Measurements from ENCODE around the gene IL1R1.
A peak's percentile ranks its signal among the peaks of the same experiment; 100 is the strongest.

The IL1R1 gene

DNA sequence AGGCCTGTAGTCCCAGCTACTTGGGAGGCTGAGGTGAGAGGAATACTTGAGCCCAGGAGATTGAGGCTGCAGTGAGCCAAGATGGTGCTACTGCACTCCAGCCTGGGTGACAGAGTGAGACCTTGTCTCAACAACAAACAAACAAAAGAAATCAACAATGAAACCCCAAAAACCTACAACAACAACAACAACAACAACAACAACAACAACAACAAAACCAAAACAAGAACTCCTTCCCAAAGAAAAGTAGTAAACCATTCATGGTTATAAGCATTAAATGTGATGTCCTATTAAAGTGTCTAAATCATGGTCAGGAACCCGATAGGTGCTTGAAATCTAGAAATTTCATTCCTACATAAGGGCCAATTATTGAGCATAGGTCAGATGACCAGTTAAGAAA lies 13.5 kb upstream of the IL1R1 start:
- Histone ChIP-seq H3K4me3 (ENCODE audit: low read length) (no peak overlapping the region), H3K27me3 (ENCODE audit: insufficient read depth, low read length) (no peaks in the 10 kb centered on the region), H3K9me3 (ENCODE audit: insufficient read depth, low read depth, low read length) (no peaks in the 10 kb centered on the region), H3K27ac (ENCODE audit: low read length) (no peak overlapping the region), H3K4me1 (ENCODE audit: insufficient read depth, low read length) (no peaks in the 10 kb centered on the region), H3K36me3 (ENCODE audit: insufficient read depth, low read depth, low read length) (no peaks in the 10 kb centered on the region), H3K9ac (ENCODE audit: low read depth, low read length) (no peak overlapping the region)

DNA sequence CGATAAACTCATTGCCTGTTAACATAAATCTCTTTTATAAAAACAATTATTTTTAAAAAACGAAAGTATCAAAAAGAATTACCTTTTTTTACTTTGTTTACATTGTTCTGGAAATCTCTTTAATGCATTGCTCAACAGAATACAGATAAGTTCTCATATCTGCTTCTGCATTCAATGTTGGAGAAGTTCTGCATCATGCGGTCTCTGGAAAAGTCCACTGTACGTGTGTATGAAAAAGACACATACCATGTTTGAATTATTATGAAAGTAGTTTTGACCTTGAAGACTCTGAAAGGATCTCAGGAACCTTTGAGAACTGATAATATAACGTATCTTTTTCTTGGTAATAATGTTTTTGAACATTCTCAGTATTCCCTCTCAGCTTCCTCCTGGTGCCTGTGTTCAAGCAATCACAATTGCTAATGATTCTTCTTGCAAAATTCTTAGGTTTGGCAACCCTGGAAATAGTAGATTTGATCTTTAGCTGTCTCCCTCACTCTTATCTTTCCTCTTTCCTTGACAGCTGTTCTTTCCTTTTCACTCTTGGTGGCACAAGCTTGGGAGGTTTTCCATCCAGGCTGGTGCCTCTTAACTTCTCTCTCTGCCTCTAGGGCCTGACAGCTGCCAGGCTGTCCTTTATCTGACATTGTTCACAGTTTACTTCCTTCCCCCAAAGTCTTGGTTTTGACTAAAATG lies 12.4 kb upstream of the IL1R1 start:
- H3K9me3 ChIP-seq (ENCODE audit: insufficient read depth, low read depth, low read length): no peaks in the 10 kb centered on the region
- H3K27me3 ChIP-seq (ENCODE audit: insufficient read depth, low read length): no peaks in the 10 kb centered on the region
- H3K9ac ChIP-seq (ENCODE audit: low read depth, low read length): no peak overlapping the region
- no peak overlapping the region for H3K4me3 ChIP-seq (ENCODE audit: low read length)
- H3K4me1 ChIP-seq (ENCODE audit: insufficient read depth, low read length): no peaks in the 10 kb centered on the region
- no peak overlapping the region for H3K27ac ChIP-seq (ENCODE audit: low read length)
- H3K36me3 ChIP-seq (ENCODE audit: insufficient read depth, low read depth, low read length): no peaks in the 10 kb centered on the region

DNA sequence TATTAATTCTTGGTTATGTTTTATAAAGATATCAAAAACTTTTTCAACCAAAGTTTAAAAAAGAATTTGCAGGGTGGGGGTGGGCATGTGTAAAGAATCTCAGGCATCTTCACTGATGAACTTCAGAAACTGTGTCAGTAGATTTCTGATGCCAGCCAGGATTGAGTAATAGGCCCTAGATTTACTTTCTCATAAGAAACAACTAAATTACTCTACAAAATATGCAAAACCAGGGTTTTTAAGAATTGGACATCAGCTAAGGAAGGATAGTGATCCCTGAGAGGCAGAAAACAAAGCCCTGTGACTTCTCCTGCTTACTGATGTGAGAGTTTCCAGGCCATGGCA lies 11.9 kb upstream of the IL1R1 start:
- Histone ChIP-seq H3K4me1 (ENCODE audit: insufficient read depth, low read length) (no peaks in the 10 kb centered on the region), H3K27me3 (ENCODE audit: insufficient read depth, low read length) (no peaks in the 10 kb centered on the region), H3K9ac (ENCODE audit: low read depth, low read length) (no peak overlapping the region), H3K27ac (ENCODE audit: low read length) (no peak overlapping the region), H3K36me3 (ENCODE audit: insufficient read depth, low read depth, low read length) (no peaks in the 10 kb centered on the region), H3K9me3 (ENCODE audit: insufficient read depth, low read depth, low read length) (no peaks in the 10 kb centered on the region), H3K4me3 (ENCODE audit: low read length) (no peak overlapping the region)

DNA sequence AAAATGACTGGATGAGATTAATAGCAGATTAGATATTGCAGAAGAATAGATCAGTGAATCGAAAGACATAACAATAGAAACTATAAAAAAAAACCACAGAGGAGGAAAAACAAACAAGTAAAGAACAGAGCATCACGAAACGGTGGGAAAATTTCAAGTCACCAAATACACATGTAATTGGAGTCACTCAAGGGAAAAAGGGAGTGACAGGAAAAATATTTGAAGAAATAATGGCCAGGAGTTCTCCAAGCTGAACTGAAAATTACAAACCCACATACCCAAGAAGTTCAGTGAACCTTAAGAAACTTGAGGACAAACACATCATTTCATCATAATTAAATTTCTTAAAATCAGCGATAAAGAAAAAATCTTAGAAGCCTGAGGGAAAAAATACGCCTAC lies 11.0 kb upstream of the IL1R1 start:
- H3K9ac ChIP-seq (ENCODE audit: low read depth, low read length): no peak overlapping the region

DNA sequence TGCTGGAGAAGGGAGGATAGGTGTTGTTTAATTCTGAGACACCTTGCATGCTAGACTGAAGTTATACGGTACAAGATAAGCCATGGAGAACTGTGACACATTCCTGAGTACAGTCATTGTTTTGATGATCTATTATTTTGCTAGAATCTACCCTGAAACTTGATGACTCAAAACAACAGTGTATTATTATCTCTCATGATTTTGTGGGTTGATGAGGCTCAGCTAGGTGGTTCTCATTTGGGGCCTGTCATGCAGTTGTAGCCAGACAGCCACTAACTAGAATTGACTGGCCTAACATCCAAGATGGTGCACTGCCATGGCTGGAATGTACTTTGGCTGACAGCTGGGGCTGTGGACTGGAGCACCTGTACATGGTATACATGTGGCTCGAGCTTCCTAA lies 5.4 kb upstream of the IL1R1 start:
- no peak overlapping the region for H3K27ac ChIP-seq (ENCODE audit: low read length)
- no peaks in the 10 kb centered on the region for H3K4me1 ChIP-seq (ENCODE audit: insufficient read depth, low read length)
- no peak overlapping the region for H3K9ac ChIP-seq (ENCODE audit: low read depth, low read length)
- H3K27me3 ChIP-seq (ENCODE audit: insufficient read depth, low read length): peaks cover 24% of the 10 kb centered on the region
- no peaks in the 10 kb centered on the region for H3K36me3 ChIP-seq (ENCODE audit: insufficient read depth, low read depth, low read length)
- H3K4me3 ChIP-seq (ENCODE audit: low read length): no peak overlapping the region
- H3K9me3 ChIP-seq (ENCODE audit: insufficient read depth, low read depth, low read length): no peaks in the 10 kb centered on the region

More for the DNA sequence above, 11.0 kb upstream of the IL1R1 start:
- H3K9me3 ChIP-seq (ENCODE audit: insufficient read depth, low read depth, low read length): no peaks in the 10 kb centered on the region
- no peak overlapping the region for H3K4me3 ChIP-seq (ENCODE audit: low read length)
- no peaks in the 10 kb centered on the region for H3K27me3 ChIP-seq (ENCODE audit: insufficient read depth, low read length)
- H3K4me1 ChIP-seq (ENCODE audit: insufficient read depth, low read length): no peaks in the 10 kb centered on the region
- H3K36me3 ChIP-seq (ENCODE audit: insufficient read depth, low read depth, low read length): no peaks in the 10 kb centered on the region
- no peak overlapping the region for H3K27ac ChIP-seq (ENCODE audit: low read length)

DNA sequence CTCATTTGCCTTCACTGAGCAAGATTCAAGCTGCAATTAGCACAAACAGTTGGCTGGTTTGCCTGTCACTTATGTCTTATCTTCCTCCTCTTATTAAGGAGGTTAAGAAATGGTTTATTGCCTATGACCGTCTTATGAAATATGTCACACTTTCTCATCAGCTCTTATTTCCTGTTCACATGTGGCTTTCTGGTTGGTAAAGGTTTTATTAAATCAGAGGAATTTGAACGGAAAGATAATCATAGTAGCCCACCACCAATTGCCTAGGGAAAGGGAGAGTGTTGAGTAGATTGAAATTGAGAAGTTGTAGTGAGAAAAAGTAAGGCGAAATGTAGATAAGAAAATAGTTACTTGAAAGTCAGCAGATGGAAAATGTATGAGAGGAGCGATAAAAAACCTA lies 4.2 kb upstream of the IL1R1 start:
- Histone ChIP-seq H3K9me3 (ENCODE audit: insufficient read depth, low read depth, low read length) (no peaks in the 10 kb centered on the region), H3K4me3 (ENCODE audit: low read length) (no peak overlapping the region), H3K27me3 (ENCODE audit: insufficient read depth, low read length) (peaks cover 33% of the 10 kb centered on the region), H3K9ac (ENCODE audit: low read depth, low read length) (no peak overlapping the region), H3K4me1 (ENCODE audit: insufficient read depth, low read length) (no peaks in the 10 kb centered on the region), H3K36me3 (ENCODE audit: insufficient read depth, low read depth, low read length) (no peaks in the 10 kb centered on the region), H3K27ac (ENCODE audit: low read length) (no peak overlapping the region)

DNA sequence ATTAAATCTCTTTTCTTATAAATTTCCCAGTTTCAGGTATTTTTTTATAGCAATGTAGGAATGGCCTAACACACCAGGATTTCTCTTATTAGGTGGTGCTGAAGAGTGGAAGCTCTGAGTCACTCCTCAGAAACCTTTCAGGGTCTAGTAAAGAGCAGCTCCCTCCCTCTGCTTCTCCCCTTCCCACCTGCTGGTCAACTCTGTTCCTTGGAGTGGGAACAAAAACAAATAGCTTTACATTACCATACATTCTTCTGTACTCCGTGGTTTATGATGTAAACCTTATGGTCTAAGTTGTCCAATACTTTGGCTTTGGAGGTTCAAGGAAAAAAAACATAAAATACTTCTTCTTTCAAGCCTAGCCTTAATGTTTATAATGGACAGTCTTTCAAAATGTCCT lies 2.7 kb upstream of the IL1R1 start:
- H3K4me3 ChIP-seq (ENCODE audit: low read length): no peak overlapping the region
- H3K27me3 ChIP-seq (ENCODE audit: insufficient read depth, low read length): peaks cover 41% of the 10 kb centered on the region
- H3K36me3 ChIP-seq (ENCODE audit: insufficient read depth, low read depth, low read length): no peaks in the 10 kb centered on the region

DNA sequence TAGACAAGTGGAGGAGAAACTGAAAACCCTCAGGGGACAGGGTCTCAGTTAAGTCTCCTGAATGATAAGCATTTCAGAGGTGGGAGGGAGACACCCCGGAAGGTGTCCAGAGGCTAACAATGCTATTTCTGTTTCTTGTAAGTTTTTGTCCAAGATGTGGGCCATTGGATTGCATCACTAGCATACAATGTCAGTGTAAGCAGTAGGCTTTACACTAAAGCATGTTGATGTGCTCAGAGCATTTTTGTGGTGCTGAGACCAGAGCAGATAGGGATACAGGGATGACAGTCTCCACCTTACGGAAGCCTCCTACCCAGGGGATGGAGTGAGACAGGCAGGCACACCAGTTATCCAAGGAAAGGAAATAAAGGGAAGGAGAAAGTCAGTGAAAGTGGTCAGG lies 2.2 kb upstream of the IL1R1 start:
- no peaks in the 10 kb centered on the region for H3K4me1 ChIP-seq (ENCODE audit: insufficient read depth, low read length)
- no peaks in the 10 kb centered on the region for H3K9me3 ChIP-seq (ENCODE audit: insufficient read depth, low read depth, low read length)
- no peak overlapping the region for H3K4me3 ChIP-seq (ENCODE audit: low read length)
- H3K27me3 ChIP-seq (ENCODE audit: insufficient read depth, low read length): peaks cover 41% of the 10 kb centered on the region
- H3K9ac ChIP-seq (ENCODE audit: low read depth, low read length): no peak overlapping the region
- H3K27ac ChIP-seq (ENCODE audit: low read length): no peak overlapping the region
- H3K36me3 ChIP-seq (ENCODE audit: insufficient read depth, low read depth, low read length): no peaks in the 10 kb centered on the region

More for the DNA sequence above, 2.7 kb upstream of the IL1R1 start:
- H3K9ac ChIP-seq (ENCODE audit: low read depth, low read length): no peak overlapping the region
- H3K4me1 ChIP-seq (ENCODE audit: insufficient read depth, low read length): no peaks in the 10 kb centered on the region
- no peaks in the 10 kb centered on the region for H3K9me3 ChIP-seq (ENCODE audit: insufficient read depth, low read depth, low read length)
- no peak overlapping the region for H3K27ac ChIP-seq (ENCODE audit: low read length)

DNA sequence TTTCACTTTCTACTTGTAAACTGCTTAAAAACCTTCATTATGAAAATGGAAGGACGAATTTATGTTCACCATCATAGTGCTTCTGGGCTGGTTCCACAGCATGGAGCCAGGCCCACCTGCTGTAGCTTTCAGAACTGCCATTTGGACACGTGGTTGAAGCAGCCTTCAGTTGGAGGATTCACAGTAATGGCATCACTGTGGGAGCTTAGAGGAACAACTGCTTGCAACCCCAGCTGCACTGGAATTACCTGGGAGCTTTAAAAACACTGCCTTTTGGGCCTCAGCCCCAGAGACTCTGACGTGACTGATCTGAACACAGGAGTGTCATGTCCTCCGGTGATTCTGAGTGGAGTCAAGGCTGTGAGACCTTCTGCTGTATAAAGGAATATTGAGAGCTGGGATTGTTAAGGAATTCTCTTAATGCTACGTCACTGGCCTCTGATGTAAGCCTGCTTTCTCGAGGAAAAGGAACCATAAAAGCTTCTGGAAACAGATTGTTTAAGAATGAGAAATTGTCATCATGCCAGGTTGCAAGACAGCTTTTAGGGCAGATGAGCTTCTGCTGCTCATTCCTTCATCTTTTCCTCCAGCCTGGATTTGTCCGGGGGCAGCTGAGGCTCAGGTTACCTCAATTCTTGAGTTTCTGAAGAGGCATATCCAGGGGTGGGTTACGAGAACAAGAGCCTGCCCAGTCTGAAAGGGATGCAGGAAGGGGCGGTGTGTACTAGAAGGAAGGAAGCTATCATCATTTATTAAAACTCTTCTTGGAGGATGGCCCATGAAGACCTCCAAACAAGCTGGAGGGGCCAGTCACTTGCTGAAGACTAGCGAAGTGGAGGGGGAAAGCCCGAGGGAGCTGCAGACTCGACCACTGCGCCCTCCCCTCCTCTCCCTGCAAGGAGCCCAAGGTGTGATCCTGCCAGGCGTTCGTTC lies 1.3 kb upstream of the IL1R1 start:
- Histone ChIP-seq H3K9ac (ENCODE audit: low read depth, low read length) (no peak overlapping the region), H3K27me3 (ENCODE audit: insufficient read depth, low read length) (peaks cover 41% of the 10 kb centered on the region), H3K4me3 (ENCODE audit: low read length) (peak overlapping the region; percentile 77; the same call in 1 of the 2 replicates), H3K4me1 (ENCODE audit: insufficient read depth, low read length) (no peaks in the 10 kb centered on the region), H3K36me3 (ENCODE audit: insufficient read depth, low read depth, low read length) (no peaks in the 10 kb centered on the region), H3K9me3 (ENCODE audit: insufficient read depth, low read depth, low read length) (no peaks in the 10 kb centered on the region), H3K27ac (ENCODE audit: low read length) (no peak overlapping the region)

DNA sequence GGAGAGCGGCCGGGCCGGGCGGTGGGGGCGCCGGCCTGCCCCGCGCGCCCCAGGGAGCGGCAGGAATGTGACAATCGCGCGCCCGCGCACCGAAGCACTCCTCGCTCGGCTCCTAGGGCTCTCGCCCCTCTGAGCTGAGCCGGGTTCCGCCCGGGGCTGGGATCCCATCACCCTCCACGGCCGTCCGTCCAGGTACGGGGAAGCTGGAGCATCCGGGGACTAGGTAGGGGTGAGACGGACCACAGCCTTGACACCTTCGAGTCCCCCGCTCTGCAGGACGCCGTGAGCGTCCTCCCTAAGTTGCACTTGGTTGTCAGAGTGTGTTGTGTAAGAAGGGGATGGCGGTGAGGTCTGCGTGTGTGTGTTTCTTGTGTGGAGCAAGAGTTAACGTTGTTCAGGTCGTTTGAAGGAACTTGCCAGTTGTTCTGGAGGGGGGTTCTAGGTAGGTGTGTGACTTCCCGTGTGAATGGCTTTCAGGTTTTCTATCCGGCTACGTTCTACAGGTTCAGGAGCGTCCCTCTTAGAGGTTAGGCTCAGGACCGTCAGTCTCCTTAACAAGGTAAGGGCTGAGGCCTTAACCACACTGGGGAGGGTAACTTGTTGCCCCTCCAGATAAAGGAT lies 393 bp downstream of the IL1R1 start:
- H3K9me3 ChIP-seq (ENCODE audit: insufficient read depth, low read depth, low read length): no peaks in the 10 kb centered on the region
- no peaks in the 10 kb centered on the region for H3K36me3 ChIP-seq (ENCODE audit: insufficient read depth, low read depth, low read length)
- H3K4me3 ChIP-seq (ENCODE audit: low read length): peak overlapping the region; percentile 77
- H3K27ac ChIP-seq (ENCODE audit: low read length): no peak overlapping the region
- peaks cover 41% of the 10 kb centered on the region for H3K27me3 ChIP-seq (ENCODE audit: insufficient read depth, low read length)
- peak overlapping the region; percentile 41; the same call in 1 of the 2 replicates for H3K9ac ChIP-seq (ENCODE audit: low read depth, low read length)
- H3K4me1 ChIP-seq (ENCODE audit: insufficient read depth, low read length): no peaks in the 10 kb centered on the region

DNA sequence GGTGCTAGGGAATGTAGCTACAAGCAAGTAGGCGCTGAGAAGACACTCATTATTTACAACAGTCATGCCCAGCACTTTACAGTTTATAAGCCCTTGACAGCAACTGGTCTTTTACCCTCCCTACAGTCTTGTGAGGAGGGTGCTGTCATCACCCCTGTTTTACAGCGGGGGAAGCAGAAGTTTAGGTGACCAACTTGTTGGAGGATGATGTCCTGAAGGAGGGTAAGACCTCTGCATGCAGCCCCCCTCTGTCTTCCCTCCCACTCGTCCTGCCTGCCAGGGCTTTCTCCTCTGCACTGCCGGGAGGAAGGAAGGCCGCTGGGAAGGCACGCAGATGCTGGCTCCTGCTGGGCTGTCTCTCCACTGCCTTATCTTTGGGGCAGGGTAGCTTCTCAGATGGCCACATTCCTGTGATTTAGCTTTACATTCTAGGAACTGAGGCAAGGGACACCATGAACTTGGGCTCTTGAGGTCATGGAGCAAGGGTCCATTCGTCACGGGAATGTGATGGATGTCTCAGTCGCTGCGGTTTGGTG lies 972 bp downstream of the IL1R1 start:
- H3K4me1 ChIP-seq (ENCODE audit: insufficient read depth, low read length): no peaks in the 10 kb centered on the region
- H3K9me3 ChIP-seq (ENCODE audit: insufficient read depth, low read depth, low read length): no peaks in the 10 kb centered on the region
- peak overlapping the region; percentile 77; the same call in 1 of the 2 replicates for H3K4me3 ChIP-seq (ENCODE audit: low read length)
- H3K27me3 ChIP-seq (ENCODE audit: insufficient read depth, low read length): peaks cover 41% of the 10 kb centered on the region
- H3K27ac ChIP-seq (ENCODE audit: low read length): no peak overlapping the region
- H3K36me3 ChIP-seq (ENCODE audit: insufficient read depth, low read depth, low read length): no peaks in the 10 kb centered on the region
- no peak overlapping the region for H3K9ac ChIP-seq (ENCODE audit: low read depth, low read length)
